Neural progenitor cell (in vitro differentiated cells): ENCODE data around the gene GNRHR. TPM values are rescaled to one million over a fixed set of nuclear protein-coding genes. Genes with fewer than 3 reads are reported as not detected.
"Not testable (repeated sequence)": the region's sequence is repeated elsewhere in the genome, so short reads cannot be mapped to it uniquely, and the experiment has no call there.

Source experiments
- DNase-seq: peaks from one replicate; pipeline ENCODE4 v3.0.0-alpha.2; 2016; ENCODE audit warnings: low spot score
- H2AFZ ChIP-seq: fragments of 200-600 bp; sonication (generic); replicated peaks from 2 replicates; pipeline ENCODE4 v1.6.1; 2016; ENCODE audit warnings: antibody characterized with exemption
- H3F3A ChIP-seq: fragments of 200-600 bp; sonication (generic); 2 replicates; pipeline ENCODE4 v1.6.1; 2016; ENCODE audit warnings: antibody characterized with exemption, low read depth
- H3K27ac ChIP-seq: fragments of 200-600 bp; sonication (generic); 2 replicates; pipeline ENCODE4 v1.5.1; 2016; ENCODE audit warnings: mild to moderate bottlenecking
- H3K27me3 ChIP-seq: fragments of 200-600 bp; sonication (generic); 2 replicates; pipeline ENCODE4 v1.6.1; 2016; ENCODE audit warnings: mild to moderate bottlenecking, moderate library complexity
- H3K36me3 ChIP-seq: fragments of 200-600 bp; sonication (generic); 2 replicates; pipeline ENCODE4 v1.5.1; 2016
- H3K4me1 ChIP-seq: fragments of 200-600 bp; sonication (generic); 2 replicates; pipeline ENCODE4 v1.6.1; 2016; ENCODE audit warnings: mixed run types
- H3K4me2 ChIP-seq: fragments of 200-600 bp; sonication (generic); 2 replicates; pipeline ENCODE4 v1.6.1; 2016
- H3K4me3 ChIP-seq: fragments of 200-600 bp; sonication (generic); 2 replicates; pipeline ENCODE4 v1.5.1; 2016
- H3K79me2 ChIP-seq: fragments of 200-600 bp; sonication (generic); 2 replicates; pipeline ENCODE4 v1.6.1; 2016; ENCODE audit warnings: low read depth
- H3K9ac ChIP-seq: fragments of 200-600 bp; sonication (generic); 2 replicates; pipeline ENCODE4 v1.6.1; 2016
- H3K9me3 ChIP-seq: fragments of 200-600 bp; sonication (generic); 2 replicates; pipeline ENCODE4 v1.5.1; 2016; ENCODE audit warnings: low read depth
- H4K20me1 ChIP-seq: fragments of 200-600 bp; sonication (generic); 2 replicates; pipeline ENCODE4 v1.6.1; 2016; ENCODE audit warnings: low read depth
- H3K27ac Mint-ChIP-seq: 3 replicates; pipeline ENCODE4 v1.8.0; 2021; ENCODE audit warnings: mixed read lengths
- H3K27me3 Mint-ChIP-seq: 2 replicates; pipeline ENCODE4 v1.8.0; 2022; ENCODE audit warnings: low read depth, mild to moderate bottlenecking, inconsistent platforms, moderate library complexity, mixed read lengths; ENCODE audit not compliant: insufficient read depth
- H3K36me3 Mint-ChIP-seq: 3 replicates; pipeline ENCODE4 v1.8.0; 2021; ENCODE audit warnings: mixed read lengths
- H3K4me1 Mint-ChIP-seq: 3 replicates; pipeline ENCODE4 v1.8.0; 2021; ENCODE audit warnings: mixed read lengths
- H3K4me3 Mint-ChIP-seq: 3 replicates; pipeline ENCODE4 v1.8.0; 2021; ENCODE audit warnings: mild to moderate bottlenecking, moderate library complexity, mixed read lengths
- H3K9me3 Mint-ChIP-seq: 3 replicates; pipeline ENCODE4 v1.8.0; 2020; ENCODE audit warnings: mixed read lengths
- CTCF ChIP-seq: fragments of 200-600 bp; sonication (generic); IDR thresholded peaks from 2 replicates; pipeline ENCODE4 v1.5.1; 2017; ENCODE audit warnings: antibody characterized with exemption, mild to moderate bottlenecking
- EZH2 ChIP-seq: fragments of 200-600 bp; sonication (generic); IDR thresholded peaks from 2 replicates; pipeline ENCODE4 v1.6.1; 2017; ENCODE audit warnings: antibody characterized with exemption, mild to moderate bottlenecking, moderate library complexity
- EZH2phosphoT487 ChIP-seq: fragments of 200-600 bp; sonication (generic); IDR thresholded peaks from 2 replicates; pipeline ENCODE4 v1.6.1; 2017; ENCODE audit warnings: antibody characterized with exemption
- total RNA-seq: library from RNA; depleted of rRNA; stranded (reverse); fragments of >200 nt; gene quantifications from 2 replicates; pipeline ENCODE4 v1.2.3, GENCODE V29; 2015; ENCODE audit warnings: low replicate concordance

The GNRHR gene
- total RNA-seq, 1 donor from 2014 or later, result not detected

DNA sequence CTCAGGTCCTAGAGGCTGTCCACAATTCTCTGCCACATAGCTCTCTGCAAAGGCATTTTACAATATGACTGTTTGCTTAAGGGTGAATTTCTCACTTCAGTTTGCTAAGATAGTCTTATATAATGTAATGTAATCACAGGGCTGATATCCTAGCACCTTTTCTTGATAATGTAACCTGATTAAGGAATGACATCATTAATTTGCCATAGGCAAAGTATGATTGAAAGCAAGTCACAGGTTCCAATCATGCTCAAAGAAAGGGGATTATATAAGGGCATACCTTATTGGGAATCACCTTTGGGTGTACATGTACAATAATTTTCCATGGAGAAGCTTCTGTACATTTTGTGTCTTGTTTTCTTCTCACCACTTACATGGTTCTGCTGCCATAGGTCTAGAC lies 18.9 kb downstream of the GNRHR start:
- no peaks in the 10 kb centered on the region for H3K27me3 ChIP-seq
- no peak overlapping the region for H3K4me3 ChIP-seq
- H3K79me2 ChIP-seq, result no peaks in the 10 kb centered on the region
- no peak overlapping the region for H3K27ac Mint-ChIP-seq
- TF ChIP-seq EZH2 (no peak), EZH2phosphoT487 (no peak), CTCF (no peak)
- no peak overlapping the region for H3K9ac ChIP-seq
- H3K27me3 Mint-ChIP-seq, result no peaks in the 10 kb centered on the region
- no peak overlapping the region for H3K4me2 ChIP-seq
- no peak for DNase-seq
- no peak overlapping the region for H3K4me3 Mint-ChIP-seq
- H3K9me3 ChIP-seq, result no peaks in the 10 kb centered on the region
- no peaks in the 10 kb centered on the region for H3K9me3 Mint-ChIP-seq
- H2AFZ ChIP-seq, result no peak overlapping the region
- no peaks in the 10 kb centered on the region for H3K36me3 ChIP-seq
- peaks cover 5% of the 10 kb centered on the region for H3K36me3 Mint-ChIP-seq
- peaks cover 5% of the 10 kb centered on the region for H3K4me1 Mint-ChIP-seq
- no peaks in the 10 kb centered on the region for H3F3A ChIP-seq
- no peaks in the 10 kb centered on the region for H3K4me1 ChIP-seq
- no peak overlapping the region for H3K27ac ChIP-seq
- H4K20me1 ChIP-seq, result no peaks in the 10 kb centered on the region

- H3K36me3 Mint-ChIP-seq, result peaks cover 13% of the 10 kb centered on the region
- not testable (repeated sequence) for H3K27ac ChIP-seq, H3K9me3 ChIP-seq, H3K4me3 Mint-ChIP-seq, H2AFZ ChIP-seq, H3K4me3 ChIP-seq, H3K27me3 Mint-ChIP-seq, H3K4me1 ChIP-seq, H3K79me2 ChIP-seq, H3F3A ChIP-seq, H3K27me3 ChIP-seq, H3K9ac ChIP-seq, H3K9me3 Mint-ChIP-seq, H3K4me2 ChIP-seq, H3K4me1 Mint-ChIP-seq, H3K27ac Mint-ChIP-seq, H3K36me3 ChIP-seq, H4K20me1 ChIP-seq, DNase-seq
These were observed 23.7 kb downstream of the GNRHR start for GRCh38 chr4:67730511-67730910.

GRCh38 chr4:67727124-67727850 lies 26.9 kb downstream of the GNRHR start:
- Mint-ChIP-seq H3K9me3 (peaks cover 3% of the 10 kb centered on the region), H3K36me3 (peaks cover 11% of the 10 kb centered on the region), H3K4me1 (no peaks in the 10 kb centered on the region), H3K4me3 (no peak overlapping the region), H3K27me3 (peaks cover 3% of the 10 kb centered on the region), H3K27ac (no peak overlapping the region)
- no peak overlapping the region for H3K4me3 ChIP-seq
- H3K27me3 ChIP-seq, result no peaks in the 10 kb centered on the region
- H3K36me3 ChIP-seq, result no peaks in the 10 kb centered on the region
- H3K79me2 ChIP-seq, result no peaks in the 10 kb centered on the region
- DNase-seq, result no peak
- H2AFZ ChIP-seq, result no peak overlapping the region
- H4K20me1 ChIP-seq, result no peaks in the 10 kb centered on the region
- H3K27ac ChIP-seq, result no peak overlapping the region
- H3K4me1 ChIP-seq, result peaks cover under 1% of the 10 kb centered on the region
- no peak overlapping the region for H3K4me2 ChIP-seq
- no peaks in the 10 kb centered on the region for H3F3A ChIP-seq
- TF ChIP-seq CTCF (no peak), EZH2 (no peak), EZH2phosphoT487 (no peak)
- H3K9ac ChIP-seq, result no peak overlapping the region
- H3K9me3 ChIP-seq, result no peaks in the 10 kb centered on the region

DNA sequence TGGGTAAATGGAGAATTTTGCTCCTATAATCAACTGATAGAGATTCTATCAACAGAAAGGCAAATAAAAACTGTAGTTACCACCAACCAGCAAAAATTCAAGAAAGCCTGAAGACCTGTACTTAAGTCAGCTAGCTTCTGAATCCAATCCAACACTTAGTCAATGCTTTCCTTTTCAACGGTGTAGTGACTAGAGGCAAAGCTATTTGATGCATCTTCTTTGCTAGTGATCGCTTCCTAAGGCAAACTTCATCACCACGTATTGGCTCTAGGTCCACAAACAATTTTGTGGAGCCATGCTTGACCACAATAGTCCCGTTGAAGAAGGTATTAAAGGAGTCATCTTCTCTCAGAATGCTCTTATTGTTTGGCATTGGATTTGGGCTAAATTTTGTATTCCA lies 28.2 kb downstream of the GNRHR start:
- Histone ChIP-seq H3K27ac (no peak overlapping the region), H3K4me2 (no peak overlapping the region), H2AFZ (no peak overlapping the region), H3K27me3 (no peaks in the 10 kb centered on the region), H3K9me3 (no peaks in the 10 kb centered on the region), H3F3A (no peaks in the 10 kb centered on the region), H4K20me1 (no peaks in the 10 kb centered on the region), H3K9ac (no peak overlapping the region), H3K4me3 (no peak overlapping the region), H3K79me2 (no peaks in the 10 kb centered on the region), H3K36me3 (no peaks in the 10 kb centered on the region), H3K4me1 (peaks cover 6% of the 10 kb centered on the region)
- Mint-ChIP-seq H3K36me3 (peaks cover 13% of the 10 kb centered on the region), H3K4me3 (no peak overlapping the region), H3K27ac (no peak overlapping the region), H3K9me3 (peaks cover 3% of the 10 kb centered on the region), H3K4me1 (peaks cover 2% of the 10 kb centered on the region), H3K27me3 (peaks cover 3% of the 10 kb centered on the region)
- no peak for DNase-seq
- TF ChIP-seq CTCF, result no peak
- TF ChIP-seq EZH2phosphoT487, result no peak
- TF ChIP-seq EZH2, result no peak
